Adrenal gland (tissue), 5 donors: Measurements from ENCODE around the gene NEGR1.

Source experiments
- POLR2A ChIP-seq, 2 donors: fragments of 450-650 bp; IDR thresholded peaks; one replicate each; pipeline ENCODE4 v1.6.1; 2017; ENCODE audit warnings: antibody characterized with exemption in 2 of 2, mild to moderate bottlenecking in 2 of 2, moderate library complexity in 1 of 2
- TF ChIP-seq, protein P1 (sequence below), 6 experiments: fragments of 450-650 bp in 4 of 6; fragments of 200-600 bp in 2 of 6; sonication (generic) in 1 of 6; IDR thresholded peaks; 1 replicate in 5 of 6; 2 replicates in 1 of 6; pipeline versions ENCODE4 v1.5.1 to v1.8.0; 2016 to 2021; ENCODE audit warnings: antibody characterized with exemption in 6 of 6, mild to moderate bottlenecking in 2 of 6, moderate library complexity in 1 of 6
- donor health status: DM: no; HTN: no; CAD: no.

DNA sequence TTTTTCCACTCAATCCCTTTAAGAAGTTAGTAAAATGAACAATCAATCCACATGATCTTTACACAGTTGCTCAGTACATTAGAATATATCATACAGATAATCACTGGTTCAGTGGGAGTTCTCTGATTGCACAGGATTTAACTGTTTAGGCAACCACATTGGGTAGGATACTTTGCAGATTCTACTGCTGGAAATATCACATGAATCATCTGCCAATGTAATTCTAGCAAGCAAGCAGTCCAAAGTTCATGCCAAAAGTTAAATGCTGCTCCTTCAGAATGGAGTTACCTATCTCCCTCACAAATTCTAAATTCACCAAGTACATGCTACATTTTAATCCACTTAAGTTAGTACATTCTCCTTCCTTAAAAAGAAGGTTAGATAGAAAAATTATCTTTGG is 52.4 kb downstream of the NEGR1 start:
- TF ChIP-seq, protein P1, sequence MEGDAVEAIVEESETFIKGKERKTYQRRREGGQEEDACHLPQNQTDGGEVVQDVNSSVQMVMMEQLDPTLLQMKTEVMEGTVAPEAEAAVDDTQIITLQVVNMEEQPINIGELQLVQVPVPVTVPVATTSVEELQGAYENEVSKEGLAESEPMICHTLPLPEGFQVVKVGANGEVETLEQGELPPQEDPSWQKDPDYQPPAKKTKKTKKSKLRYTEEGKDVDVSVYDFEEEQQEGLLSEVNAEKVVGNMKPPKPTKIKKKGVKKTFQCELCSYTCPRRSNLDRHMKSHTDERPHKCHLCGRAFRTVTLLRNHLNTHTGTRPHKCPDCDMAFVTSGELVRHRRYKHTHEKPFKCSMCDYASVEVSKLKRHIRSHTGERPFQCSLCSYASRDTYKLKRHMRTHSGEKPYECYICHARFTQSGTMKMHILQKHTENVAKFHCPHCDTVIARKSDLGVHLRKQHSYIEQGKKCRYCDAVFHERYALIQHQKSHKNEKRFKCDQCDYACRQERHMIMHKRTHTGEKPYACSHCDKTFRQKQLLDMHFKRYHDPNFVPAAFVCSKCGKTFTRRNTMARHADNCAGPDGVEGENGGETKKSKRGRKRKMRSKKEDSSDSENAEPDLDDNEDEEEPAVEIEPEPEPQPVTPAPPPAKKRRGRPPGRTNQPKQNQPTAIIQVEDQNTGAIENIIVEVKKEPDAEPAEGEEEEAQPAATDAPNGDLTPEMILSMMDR (IDR thresholded peaks at IDR 0.05), result no peak
- TF ChIP-seq POLR2A (IDR thresholded peaks at IDR 0.05), result no peak
